OCI-LY7 (cell line): ENCODE measurements around the gene OR52K1. TPM values are rescaled to one million over a fixed set of nuclear protein-coding genes. Genes with fewer than 3 reads are reported as not detected.

Source experiments
- BruUV-seq: library from RNA; stranded (reverse); fragments of 400-500 nt; replicated peaks from 2 replicates; lab custom pipeline; 2021; lab: Mats Ljungman, UMichigan
- CTCF ChIA-PET: fragments of 300-600 bp; sonication (Branson Sonifier 250); formaldehyde crosslinking; loops from one replicate; lab custom pipeline; 2022; ENCODE audit warnings: antibody characterized with exemption; ENCODE audit not compliant: unreplicated experiment; lab: Charles Lee
- POLR2A ChIA-PET: fragments of 300-600 bp; sonication (Branson Sonifier 250); formaldehyde crosslinking; loops from one replicate; lab custom pipeline; 2022; ENCODE audit warnings: antibody characterized with exemption; lab: Charles Lee
- DNase-seq: peaks from one replicate; pipeline ENCODE4 v3.0.0-alpha.2; 2015; ENCODE audit warnings: low spot score
- H2AFZ ChIP-seq: fragments of 200-600 bp; sonication (generic), shearing (Covaris generic); 2 replicates; pipeline ENCODE4 v1.6.1; 2014; ENCODE audit warnings: mild to moderate bottlenecking, antibody characterized with exemption, low read length, moderate library complexity
- H3K27ac ChIP-seq: fragments of 200-600 bp; sonication (generic); 2 replicates; pipeline ENCODE4 v1.5.1; 2014; ENCODE audit warnings: mixed run types, low read depth, mild to moderate bottlenecking, moderate library complexity, low read length, inconsistent platforms; ENCODE audit not compliant: poor library complexity, severe bottlenecking
- H3K36me3 ChIP-seq: fragments of 200-600 bp; sonication (generic); 2 replicates; pipeline ENCODE4 v1.6.1; 2014; ENCODE audit warnings: mild to moderate bottlenecking, antibody characterized with exemption, low read length, moderate library complexity, mixed read lengths; ENCODE audit not compliant: insufficient read depth
- H3K4me1 ChIP-seq: fragments of 200-600 bp; sonication (generic); 2 replicates; pipeline ENCODE4 v1.5.1; 2014; ENCODE audit warnings: mild to moderate bottlenecking, low read length; ENCODE audit not compliant: insufficient read depth, poor library complexity, severe bottlenecking
- H3K4me2 ChIP-seq: fragments of 200-600 bp; sonication (generic); 2 replicates; pipeline ENCODE4 v1.6.1; 2014; ENCODE audit warnings: mild to moderate bottlenecking, low read length
- H3K4me3 ChIP-seq: fragments of 200-600 bp; sonication (generic); 2 replicates; pipeline ENCODE4 v1.5.1; 2014; ENCODE audit warnings: mild to moderate bottlenecking, low read depth, low read length; ENCODE audit not compliant: poor library complexity, severe bottlenecking
- H3K79me2 ChIP-seq: fragments of 200-600 bp; sonication (generic); 2 replicates; pipeline ENCODE4 v1.6.1; 2016; ENCODE audit warnings: low read depth, mild to moderate bottlenecking, low read length, moderate library complexity, mixed read lengths; ENCODE audit not compliant: insufficient read depth
- H3K9me2 ChIP-seq: fragments of 200-600 bp; sonication (generic); 2 replicates; pipeline ENCODE4 v1.6.1; 2016; ENCODE audit warnings: mild to moderate bottlenecking, low read length, mixed read lengths; ENCODE audit not compliant: insufficient read depth
- H3K9me3 ChIP-seq: fragments of 200-600 bp; sonication (generic); 2 replicates; pipeline ENCODE4 v1.6.1; 2014; ENCODE audit warnings: mild to moderate bottlenecking, mixed run types, low read length, mixed read lengths
- H4K20me1 ChIP-seq: fragments of 200-600 bp; sonication (generic); 2 replicates; pipeline ENCODE4 v1.6.1; 2014; ENCODE audit warnings: mild to moderate bottlenecking, antibody characterized with exemption, low read length, moderate library complexity, mixed read lengths; ENCODE audit not compliant: insufficient read depth
- EZH2phosphoT487 ChIP-seq: fragments of 200-600 bp; sonication (generic); IDR thresholded peaks from 2 replicates; pipeline ENCODE4 v1.6.1; 2018; ENCODE audit warnings: low read depth, borderline replicate concordance, mild to moderate bottlenecking, mixed run types, antibody characterized with exemption, low read length, moderate library complexity, mixed read lengths
- intact Hi-C: fragments of 100-400 bp; cut with micrococcal nuclease; formaldehyde crosslinking; loops from one replicate; pipeline ENCODE4 v1.10.0; 2022; ENCODE audit not compliant: unreplicated experiment
- total RNA-seq, 2 experiments: library from RNA; depleted of rRNA in 1 of 2; stranded (reverse); fragments of >200 nt in 1 of 2; shearing (Covaris generic) in 1 of 2; gene quantifications; 2 replicates each; pipeline ENCODE4 v1.2.3, GENCODE V29; 2014 to 2022
- TF ChIP-seq, protein P1 (sequence below): fragments of 200-600 bp; sonication (generic); conservative IDR thresholded peaks from 2 replicates; pipeline ENCODE4 v1.5.1; 2014; ENCODE audit warnings: mild to moderate bottlenecking, antibody characterized with exemption, low read length, moderate library complexity, mixed read lengths

OR52K1 gene
- total RNA-seq, 2 experiments from 2014 or later, result not detected

DNA sequence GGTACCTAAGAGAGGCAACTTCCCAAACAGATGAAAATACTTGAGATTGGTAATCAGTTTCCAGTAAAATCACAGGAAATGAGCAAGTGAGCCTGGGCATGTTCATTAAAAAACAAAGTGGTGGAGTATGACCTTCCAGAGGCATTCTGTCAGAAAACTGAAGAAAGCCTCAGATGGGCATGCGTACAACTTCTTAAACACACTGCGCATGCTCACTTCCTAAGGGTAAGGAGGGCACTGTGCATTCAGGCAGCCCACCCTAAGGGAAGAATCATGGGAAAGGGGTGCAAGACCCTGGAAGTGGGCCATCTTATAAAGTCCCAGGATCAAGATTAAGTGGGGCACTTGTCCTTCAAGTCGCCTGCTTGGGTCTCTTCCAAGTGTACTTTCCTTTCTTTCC is 29.3 kb upstream of the OR52K1 start:
- H2AFZ ChIP-seq, result no peak overlapping the region
- H4K20me1 ChIP-seq, result no peaks in the 10 kb centered on the region
- no peaks in the 10 kb centered on the region for H3K9me3 ChIP-seq
- H3K79me2 ChIP-seq, result no peaks in the 10 kb centered on the region
- TF ChIP-seq, protein P1, sequence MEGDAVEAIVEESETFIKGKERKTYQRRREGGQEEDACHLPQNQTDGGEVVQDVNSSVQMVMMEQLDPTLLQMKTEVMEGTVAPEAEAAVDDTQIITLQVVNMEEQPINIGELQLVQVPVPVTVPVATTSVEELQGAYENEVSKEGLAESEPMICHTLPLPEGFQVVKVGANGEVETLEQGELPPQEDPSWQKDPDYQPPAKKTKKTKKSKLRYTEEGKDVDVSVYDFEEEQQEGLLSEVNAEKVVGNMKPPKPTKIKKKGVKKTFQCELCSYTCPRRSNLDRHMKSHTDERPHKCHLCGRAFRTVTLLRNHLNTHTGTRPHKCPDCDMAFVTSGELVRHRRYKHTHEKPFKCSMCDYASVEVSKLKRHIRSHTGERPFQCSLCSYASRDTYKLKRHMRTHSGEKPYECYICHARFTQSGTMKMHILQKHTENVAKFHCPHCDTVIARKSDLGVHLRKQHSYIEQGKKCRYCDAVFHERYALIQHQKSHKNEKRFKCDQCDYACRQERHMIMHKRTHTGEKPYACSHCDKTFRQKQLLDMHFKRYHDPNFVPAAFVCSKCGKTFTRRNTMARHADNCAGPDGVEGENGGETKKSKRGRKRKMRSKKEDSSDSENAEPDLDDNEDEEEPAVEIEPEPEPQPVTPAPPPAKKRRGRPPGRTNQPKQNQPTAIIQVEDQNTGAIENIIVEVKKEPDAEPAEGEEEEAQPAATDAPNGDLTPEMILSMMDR, result no peak
- no peak for TF ChIP-seq EZH2phosphoT487
- H3K4me3 ChIP-seq, result no peak overlapping the region
- no peak overlapping the region for H3K4me2 ChIP-seq
- intact Hi-C loops, result no loop called here
- BruUV-seq, result no TSS peak
- POLR2A ChIA-PET, result no interaction called here
- CTCF ChIA-PET, result no interaction called here
- H3K36me3 ChIP-seq, result no peaks in the 10 kb centered on the region
- H3K4me1 ChIP-seq, result no peaks in the 10 kb centered on the region
- no peaks in the 10 kb centered on the region for H3K9me2 ChIP-seq
- DNase-seq, result no peak
- no peak overlapping the region for H3K27ac ChIP-seq

DNA sequence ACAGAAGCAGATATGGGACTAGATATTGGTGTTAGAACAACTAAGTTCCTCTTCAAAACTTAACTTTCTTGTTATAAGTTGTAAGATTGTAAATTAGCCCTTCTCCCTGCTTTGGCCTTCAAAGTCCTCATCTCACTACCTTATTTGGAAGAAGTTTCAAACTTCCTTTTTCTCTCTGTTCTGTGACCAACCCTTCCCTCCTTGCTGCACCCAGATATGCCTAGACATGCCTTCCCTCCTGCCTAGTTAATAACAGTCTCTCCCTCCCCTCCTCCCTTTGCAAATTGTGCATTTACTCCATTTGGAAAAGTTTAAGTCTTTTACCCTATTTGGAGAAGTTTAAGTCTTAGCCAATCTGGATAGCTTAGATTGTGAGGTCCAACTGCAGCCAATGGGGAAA is 28.4 kb upstream of the OR52K1 start:
- Histone ChIP-seq H3K4me2 (no peak overlapping the region), H2AFZ (no peak overlapping the region), H3K9me3 (no peaks in the 10 kb centered on the region), H3K4me1 (no peaks in the 10 kb centered on the region), H3K79me2 (no peaks in the 10 kb centered on the region), H4K20me1 (no peaks in the 10 kb centered on the region), H3K36me3 (no peaks in the 10 kb centered on the region), H3K9me2 (no peaks in the 10 kb centered on the region), H3K27ac (no peak overlapping the region), H3K4me3 (no peak overlapping the region)
- BruUV-seq, result no TSS peak
- ChIA-PET POLR2A (no interaction called here), CTCF (no interaction called here)
- no peak for DNase-seq
- TF ChIP-seq, protein P1, result no peak
- TF ChIP-seq EZH2phosphoT487, result no peak
- intact Hi-C loops, result no loop called here

DNA sequence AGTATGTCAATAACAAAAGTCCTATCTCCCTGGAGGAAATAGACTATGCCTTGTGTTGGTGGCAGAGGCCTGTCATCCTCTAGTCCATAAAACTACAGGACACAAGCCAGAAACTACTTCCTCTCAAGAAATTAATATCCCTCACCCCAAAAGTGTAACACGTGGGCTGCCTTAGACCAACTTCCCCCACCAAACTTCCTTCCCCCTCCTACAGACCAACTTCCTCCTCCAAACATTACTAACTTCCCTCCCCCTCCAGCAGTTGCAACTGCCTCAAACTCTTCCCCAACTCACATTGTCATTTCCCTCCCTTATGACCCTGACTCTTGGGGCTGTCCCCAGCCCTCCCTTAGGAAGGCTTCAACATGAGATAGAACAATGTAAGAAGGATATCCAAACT is 27.0 kb upstream of the OR52K1 start:
- Histone ChIP-seq H3K9me2 (no peaks in the 10 kb centered on the region), H3K27ac (no peak overlapping the region), H3K4me3 (no peak overlapping the region), H3K9me3 (no peaks in the 10 kb centered on the region), H3K4me1 (no peaks in the 10 kb centered on the region), H4K20me1 (no peaks in the 10 kb centered on the region), H3K79me2 (no peaks in the 10 kb centered on the region), H3K36me3 (no peaks in the 10 kb centered on the region), H3K4me2 (no peak overlapping the region), H2AFZ (no peak overlapping the region)
- BruUV-seq, result no TSS peak
- ChIA-PET CTCF (no interaction called here), POLR2A (no interaction called here)
- no peak for DNase-seq
- intact Hi-C loops, result no loop called here
- TF ChIP-seq, protein P1, result no peak
- TF ChIP-seq EZH2phosphoT487, result no peak
